HUES48 (cell line): ENCODE measurements around the gene FADS2.

Experiments used
- H3K27ac ChIP-seq: one replicate; pipeline ENCODE4 v1.7.0; 2013; ENCODE audit warnings: low read depth, low read length, inconsistent platforms
- H3K27me3 ChIP-seq: 2 replicates; pipeline ENCODE4 v1.6.1; 2013; ENCODE audit warnings: mild to moderate bottlenecking, low read length; ENCODE audit not compliant: control insufficient read depth, insufficient read depth
- H3K36me3 ChIP-seq: 2 replicates; pipeline ENCODE4 v1.6.1; 2013; ENCODE audit warnings: low read length; ENCODE audit not compliant: control insufficient read depth, insufficient read depth
- H3K4me1 ChIP-seq: 2 replicates; pipeline ENCODE4 v1.6.1; 2013; ENCODE audit warnings: mild to moderate bottlenecking, low read length; ENCODE audit not compliant: control insufficient read depth, insufficient read depth
- H3K4me3 ChIP-seq: 2 replicates; pipeline ENCODE4 v1.5.1; 2013; ENCODE audit warnings: mild to moderate bottlenecking, low read depth, low read length
- H3K9ac ChIP-seq: 2 replicates; pipeline ENCODE4 v1.6.1; 2013; ENCODE audit warnings: mild to moderate bottlenecking, low read depth, low read length, moderate library complexity
- H3K9me3 ChIP-seq: 2 replicates; pipeline ENCODE4 v1.6.1; 2013; ENCODE audit warnings: low read length; ENCODE audit not compliant: control insufficient read depth, insufficient read depth

FADS2 gene

DNA sequence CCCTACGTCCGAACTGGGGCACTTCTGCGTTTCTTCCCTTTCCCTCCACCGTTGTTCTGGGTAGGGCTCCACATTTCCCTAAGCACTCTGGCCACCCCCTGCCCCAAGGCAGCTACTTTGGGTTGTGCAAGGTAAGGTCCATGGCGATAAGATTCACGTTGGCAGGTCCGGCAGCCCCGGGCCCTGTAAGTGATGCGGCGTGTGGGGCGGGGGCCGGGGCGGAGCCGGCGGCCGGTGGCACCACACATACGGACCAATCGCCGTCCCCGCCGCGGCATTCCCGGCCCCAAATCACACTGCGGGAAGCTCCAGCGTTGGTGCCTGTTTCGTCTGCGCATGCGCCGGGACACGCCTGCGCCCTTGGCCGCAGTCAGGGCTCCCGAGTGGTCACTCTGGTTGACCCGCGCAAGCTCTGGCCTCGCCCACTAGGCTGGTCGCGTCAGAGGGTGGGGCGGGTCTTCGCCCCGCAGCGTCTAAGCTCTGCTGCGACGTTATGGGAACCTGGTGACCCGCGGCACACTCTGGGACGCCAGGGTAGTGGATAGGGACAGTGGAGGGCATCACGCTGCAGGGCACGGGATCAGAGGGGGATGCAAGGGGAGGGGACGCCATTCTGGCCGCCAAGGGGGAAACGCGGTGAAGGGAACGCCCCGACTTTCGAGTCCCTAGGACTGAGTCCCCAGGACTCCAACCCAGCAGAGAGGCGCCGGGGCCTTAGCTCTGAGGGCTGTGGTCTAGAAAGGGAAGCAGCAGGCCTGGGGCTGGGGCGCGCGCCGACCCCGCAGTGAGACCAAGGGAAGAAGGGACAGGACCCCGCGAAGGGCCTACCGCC is 12.9 kb upstream of the FADS2 start:
- no peaks in the 10 kb centered on the region for H3K27me3 ChIP-seq
- H3K4me1 ChIP-seq, result peaks cover 12% of the 10 kb centered on the region
- H3K36me3 ChIP-seq, result peaks cover 38% of the 10 kb centered on the region
- H3K4me3 ChIP-seq, result peak overlapping the region; percentile 76
- no peaks in the 10 kb centered on the region for H3K9me3 ChIP-seq
- H3K27ac ChIP-seq, result peak overlapping the region; percentile 98
- peak overlapping the region; percentile 86 for H3K9ac ChIP-seq

DNA sequence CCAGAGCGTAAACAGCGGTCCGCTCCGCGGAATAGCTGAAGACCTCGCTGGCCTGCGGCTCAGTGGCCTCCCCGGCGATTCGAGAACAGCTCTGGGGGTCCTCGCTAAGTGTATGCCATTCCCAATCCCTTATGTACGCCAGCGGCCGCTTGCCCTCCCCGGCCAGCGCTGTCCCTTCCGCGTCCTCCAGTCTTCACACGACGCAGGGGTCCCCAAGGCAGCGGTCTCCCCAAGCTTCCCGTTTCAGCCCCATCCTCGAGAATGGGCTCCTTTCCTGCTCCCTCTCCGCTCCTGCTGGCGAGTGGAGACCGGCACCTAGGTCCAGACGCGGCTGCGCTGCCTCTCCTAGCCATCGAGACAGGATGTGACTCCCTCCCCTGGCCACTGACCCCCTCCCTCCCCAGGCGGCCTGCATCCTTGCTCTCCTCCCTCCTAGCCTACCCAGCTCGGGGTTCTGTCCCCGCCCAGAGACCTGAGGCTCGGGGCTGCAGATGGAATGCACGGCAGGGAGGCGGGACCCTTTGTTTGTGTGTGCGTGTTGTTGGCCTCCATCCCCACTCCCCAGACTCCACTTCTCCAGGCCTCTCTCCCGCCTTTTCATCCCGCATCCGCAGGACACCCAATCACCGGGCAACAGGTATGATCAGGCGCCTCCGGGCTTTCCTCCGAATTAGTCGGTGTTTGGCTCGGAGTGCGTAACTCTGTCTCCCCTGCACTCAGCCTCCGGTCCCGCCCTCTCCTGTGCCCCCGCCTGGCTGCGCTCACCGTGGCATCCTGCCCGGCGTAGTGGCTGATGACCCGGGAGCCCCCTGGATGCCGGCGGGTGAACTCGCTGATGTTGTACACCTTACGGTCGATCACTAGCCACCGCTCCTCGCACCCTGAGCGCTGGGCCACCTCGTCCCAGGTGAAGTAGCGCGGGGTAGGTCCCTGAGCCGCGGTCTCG is 12.0 kb upstream of the FADS2 start:
- Histone ChIP-seq H3K36me3 (peaks cover 29% of the 10 kb centered on the region), H3K27ac (peak overlapping the region; percentile 98), H3K4me3 (peak overlapping the region; percentile 76), H3K9ac (peak overlapping the region; percentile 86), H3K9me3 (no peaks in the 10 kb centered on the region), H3K27me3 (no peaks in the 10 kb centered on the region), H3K4me1 (peaks cover 12% of the 10 kb centered on the region)

DNA sequence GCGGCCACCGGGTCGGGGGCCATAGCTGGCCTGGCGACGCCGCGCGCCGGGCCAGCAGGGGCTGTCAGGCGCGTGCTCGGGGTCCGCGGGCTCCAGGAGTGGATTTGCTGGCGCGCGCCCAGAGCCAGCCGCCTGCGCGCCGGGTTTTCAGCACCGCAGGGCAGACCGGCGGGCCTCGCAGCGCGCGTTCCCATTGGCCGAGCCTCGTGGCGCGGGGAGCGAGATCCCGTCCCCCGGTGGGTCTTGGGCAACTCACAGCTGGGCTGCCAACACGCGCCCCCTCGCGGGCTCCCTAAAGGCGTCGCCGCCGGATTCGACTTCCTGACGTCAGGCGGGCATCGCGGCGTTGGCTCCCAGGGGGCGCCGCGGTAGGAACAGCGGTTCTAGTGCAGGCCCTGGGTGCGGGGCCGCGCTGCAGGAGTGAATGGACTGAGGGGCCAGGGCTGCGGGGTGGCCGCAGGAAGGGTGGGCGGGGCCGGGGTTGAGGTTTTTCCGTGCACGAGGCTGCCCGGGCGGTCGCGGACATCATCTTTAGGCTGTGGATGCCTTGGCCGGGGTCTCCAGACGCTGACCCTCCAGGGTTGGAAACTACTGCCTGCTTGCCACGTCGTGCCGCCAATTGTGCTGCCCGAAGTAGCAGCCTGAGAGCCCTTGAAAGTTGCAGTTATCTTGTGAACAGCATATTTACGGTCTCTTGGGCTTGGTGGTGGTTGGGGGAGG is 11.2 kb upstream of the FADS2 start, which contains the start of gene FADS1:
TSS of gene FADS1 (minus strand) at position 268 of the 720 bp plus-strand sequence. CDS start at position 194, 74 bp downstream.
- Histone ChIP-seq H3K27me3 (no peaks in the 10 kb centered on the region), H3K4me1 (peaks cover 12% of the 10 kb centered on the region), H3K9me3 (no peaks in the 10 kb centered on the region), H3K4me3 (peak within 1 kb of the TSS; percentile 76), H3K27ac (peak within 1 kb of the TSS; percentile 98), H3K9ac (peak within 1 kb of the TSS; percentile 86), H3K36me3 (peaks cover 21% of the 10 kb centered on the region)

DNA sequence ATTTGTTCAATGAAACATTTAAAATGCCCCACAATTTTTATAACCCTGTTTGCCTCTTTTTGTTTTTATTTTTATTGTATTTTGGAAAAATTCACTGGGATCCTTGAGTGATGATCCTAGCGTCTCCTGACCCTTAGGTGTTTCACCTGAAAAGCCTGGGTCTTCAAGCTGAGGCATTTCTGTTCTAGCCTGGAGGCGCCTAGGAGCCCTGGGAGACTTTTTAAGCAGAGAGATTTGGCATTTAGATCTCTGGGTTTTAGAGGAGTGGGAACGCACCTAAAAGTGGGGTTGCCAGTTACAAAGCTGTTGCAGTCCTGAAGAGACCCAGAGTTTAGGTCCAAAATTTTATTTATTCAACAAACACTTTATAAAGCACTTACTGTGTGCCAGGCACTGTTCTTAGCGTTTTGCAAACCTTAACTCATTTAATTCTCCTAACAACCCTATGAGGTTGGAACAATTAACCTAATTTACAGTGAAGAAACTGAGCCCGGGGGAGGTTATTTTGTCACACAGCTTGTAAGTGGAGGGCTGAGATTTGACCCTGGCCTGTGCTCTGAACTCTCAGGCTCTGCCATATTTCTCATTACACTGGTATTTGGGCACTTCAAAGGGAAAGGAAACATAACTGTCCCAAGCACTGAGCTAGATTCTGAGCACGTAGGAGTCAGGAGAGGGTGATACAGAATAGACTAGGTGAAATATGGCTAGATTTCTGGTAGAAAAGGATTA is 10.5 kb upstream of the FADS2 start:
- H3K9me3 ChIP-seq, result no peaks in the 10 kb centered on the region
- peak overlapping the region; percentile 76 for H3K4me3 ChIP-seq
- peaks cover 14% of the 10 kb centered on the region for H3K36me3 ChIP-seq
- peak overlapping the region; percentile 98 for H3K27ac ChIP-seq
- no peaks in the 10 kb centered on the region for H3K27me3 ChIP-seq
- H3K4me1 ChIP-seq, result peaks cover 12% of the 10 kb centered on the region
- peak overlapping the region; percentile 71 for H3K9ac ChIP-seq

DNA sequence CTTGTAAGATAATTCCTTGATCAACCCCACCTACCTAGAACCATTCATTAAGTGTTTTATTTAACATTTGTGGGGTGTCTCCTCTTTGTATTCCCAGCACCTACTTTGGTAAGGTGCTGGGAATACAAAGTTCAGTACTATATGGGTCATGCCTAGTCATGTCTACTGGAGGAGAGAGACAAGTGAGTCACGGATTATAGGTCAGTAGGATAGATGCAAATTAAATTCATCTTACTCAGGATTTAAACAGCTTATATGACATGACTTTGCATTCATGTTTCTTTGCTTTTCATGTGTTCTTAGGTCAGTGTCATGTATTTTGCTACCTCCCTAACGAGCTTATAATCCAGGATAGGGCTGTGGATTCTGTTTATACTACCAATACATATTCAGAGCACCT is 7.9 kb upstream of the FADS2 start:
- Histone ChIP-seq H3K27me3 (no peaks in the 10 kb centered on the region), H3K4me3 (no peak overlapping the region), H3K9me3 (no peaks in the 10 kb centered on the region), H3K9ac (no peak overlapping the region), H3K4me1 (peaks cover 9% of the 10 kb centered on the region), H3K27ac (no peak overlapping the region), H3K36me3 (no peaks in the 10 kb centered on the region; the same call in 1 of the 2 replicates)

DNA sequence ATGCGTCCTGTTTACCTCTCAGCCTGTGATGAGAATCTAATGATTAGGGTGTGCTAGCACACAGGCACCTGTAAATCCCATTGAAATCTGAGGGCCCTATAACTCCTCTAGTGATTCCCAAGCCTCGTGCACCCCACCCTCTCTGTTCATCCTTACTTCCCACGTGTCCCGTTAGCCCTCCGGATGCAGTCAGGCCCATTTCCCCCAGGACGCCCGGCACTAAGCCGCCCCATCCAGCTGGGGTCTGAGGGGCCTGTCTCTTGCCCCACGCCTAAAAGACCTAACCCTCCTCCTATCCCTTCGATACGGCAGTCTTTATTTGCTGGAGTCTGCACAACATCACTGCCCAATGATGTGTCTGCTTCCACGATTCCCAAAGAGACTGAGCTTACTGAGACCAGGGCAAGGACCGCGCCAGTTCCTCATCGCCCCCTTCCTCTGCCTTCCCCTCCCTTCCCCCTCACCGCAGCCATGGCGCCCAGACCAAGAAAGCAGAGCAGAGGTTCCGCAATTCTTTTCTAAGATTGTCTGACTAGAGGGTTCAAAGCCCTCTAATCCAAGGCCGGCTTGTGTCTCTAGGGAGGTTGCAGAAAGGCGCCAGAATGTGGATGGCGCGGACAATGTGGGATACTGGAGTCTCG is 1.1 kb upstream of the FADS2 start:
- Histone ChIP-seq H3K9me3 (no peaks in the 10 kb centered on the region), H3K27ac (peak overlapping the region; percentile 93), H3K36me3 (peaks cover 3% of the 10 kb centered on the region; the same call in 1 of the 2 replicates), H3K9ac (peak overlapping the region; percentile 85), H3K4me1 (peaks cover 24% of the 10 kb centered on the region), H3K27me3 (no peaks in the 10 kb centered on the region), H3K4me3 (peak overlapping the region; percentile 68)

DNA sequence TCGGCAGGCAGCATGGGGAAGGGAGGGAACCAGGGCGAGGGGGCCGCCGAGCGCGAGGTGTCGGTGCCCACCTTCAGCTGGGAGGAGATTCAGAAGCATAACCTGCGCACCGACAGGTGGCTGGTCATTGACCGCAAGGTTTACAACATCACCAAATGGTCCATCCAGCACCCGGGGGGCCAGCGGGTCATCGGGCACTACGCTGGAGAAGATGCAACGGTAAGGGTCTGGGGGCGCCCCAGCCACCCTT is 204 bp downstream of the FADS2 start:
- H3K4me1 ChIP-seq, result peaks cover 28% of the 10 kb centered on the region
- peak overlapping the region; percentile 68 for H3K4me3 ChIP-seq
- H3K27ac ChIP-seq, result peak overlapping the region; percentile 93
- no peaks in the 10 kb centered on the region for H3K9me3 ChIP-seq
- H3K27me3 ChIP-seq, result no peaks in the 10 kb centered on the region
- peak overlapping the region; percentile 64 for H3K9ac ChIP-seq
- peaks cover 11% of the 10 kb centered on the region for H3K36me3 ChIP-seq

DNA sequence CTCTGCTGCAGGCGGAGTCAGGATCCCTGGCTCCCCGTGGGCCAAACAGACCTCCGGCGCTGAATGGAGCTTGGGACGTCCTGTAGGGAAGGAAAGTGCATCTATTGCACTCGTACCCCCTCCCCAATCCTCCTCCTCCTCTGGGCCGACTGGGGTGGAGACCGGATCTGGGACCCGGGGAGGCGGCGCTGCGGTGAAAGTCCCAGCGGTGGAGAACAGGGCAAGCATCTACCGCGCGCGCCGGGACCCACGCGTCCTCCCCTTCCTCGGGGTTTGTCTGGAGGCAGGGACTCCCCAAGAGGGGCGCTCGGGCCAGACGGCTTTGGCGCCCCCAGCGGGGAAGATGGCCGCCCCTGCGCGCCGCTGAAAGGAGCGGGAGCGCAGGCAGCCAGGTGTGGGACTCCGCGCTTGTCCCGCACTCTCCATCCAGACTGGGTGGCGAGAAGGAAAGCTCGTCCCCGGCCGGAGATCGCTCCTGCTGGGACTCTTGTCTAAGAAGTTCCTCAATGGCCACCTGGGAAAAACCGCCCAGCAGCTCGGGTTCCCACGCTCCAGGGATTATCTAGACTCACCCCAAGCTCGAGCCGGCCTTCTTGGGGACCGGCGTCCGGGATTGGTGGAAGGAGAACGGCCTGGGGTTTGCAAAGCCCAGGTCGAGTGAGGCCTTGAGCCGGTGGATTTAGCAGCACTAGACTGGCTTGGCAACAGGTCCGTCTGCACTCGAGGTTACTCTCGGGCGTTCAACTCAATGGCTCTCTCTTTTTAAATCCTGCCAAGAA is 718 bp downstream of the FADS2 start:
- H3K9me3 ChIP-seq, result no peaks in the 10 kb centered on the region

DNA sequence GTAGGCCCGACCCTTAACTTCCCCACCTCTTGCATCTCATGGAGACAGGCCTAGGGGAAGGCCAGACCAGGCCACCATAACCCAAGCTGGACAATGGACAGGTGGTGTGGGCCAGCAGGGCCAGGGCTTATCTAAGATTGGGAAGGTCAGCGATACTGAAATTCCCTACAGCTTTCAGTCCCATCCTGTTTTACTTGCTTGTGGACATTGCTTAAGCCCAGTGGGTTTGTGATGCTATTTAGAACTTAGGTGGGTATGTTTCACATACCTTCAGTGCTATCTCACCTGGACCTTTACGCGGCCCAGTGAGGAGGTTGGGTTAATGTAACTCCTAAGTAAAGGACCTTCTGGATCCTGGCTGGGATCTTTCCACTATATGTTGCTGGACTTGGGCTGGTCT is 1.7 kb downstream of the FADS2 start:
- H3K9me3 ChIP-seq, result no peaks in the 10 kb centered on the region
- peak overlapping the region; percentile 68 for H3K4me3 ChIP-seq
- H3K27me3 ChIP-seq, result no peaks in the 10 kb centered on the region
- H3K27ac ChIP-seq, result no peak overlapping the region
- peaks cover 14% of the 10 kb centered on the region for H3K36me3 ChIP-seq
- H3K4me1 ChIP-seq, result peaks cover 42% of the 10 kb centered on the region
- H3K9ac ChIP-seq, result no peak overlapping the region

More for the DNA sequence above, 718 bp downstream of the FADS2 start:
- peak overlapping the region; percentile 64 for H3K9ac ChIP-seq
- H3K36me3 ChIP-seq, result peaks cover 13% of the 10 kb centered on the region
- H3K27me3 ChIP-seq, result no peaks in the 10 kb centered on the region
- H3K27ac ChIP-seq, result peak overlapping the region; percentile 93
- H3K4me1 ChIP-seq, result peaks cover 33% of the 10 kb centered on the region
- H3K4me3 ChIP-seq, result peak overlapping the region; percentile 68
